Natural killer cell (primary cell): ENCODE data around the gene CTTNBP2NL. TPM values are rescaled to one million over a fixed set of nuclear protein-coding genes. Genes with fewer than 3 reads are reported as not detected.
A peak's percentile ranks its signal among the peaks of the same experiment; 100 is the strongest.
"Not testable (repeated sequence)": the region's sequence is repeated elsewhere in the genome, so short reads cannot be mapped to it uniquely, and the experiment has no call there.

ENCODE experiments used
- ATAC-seq, 3 donors: fragments of 150-1000 bp in 2 of 3; fragments of 200-7000 bp in 1 of 3; cut with Tn5 transposase; 1 replicate in 1 of 3; 2 replicates in 2 of 3; pipeline ENCODE4 v1.10.0; 2021; ENCODE audit warnings: mild to moderate bottlenecking in 2 of 3, moderate library complexity in 2 of 3
- DNase-seq, 2 donors: peaks; one replicate each; pipeline versions ENCODE4 v3.0.0 to v3.0.0-alpha.2; 2013 to 2021; ENCODE audit warnings: mixed read lengths in 1 of 2
- H3K27ac ChIP-seq: one replicate; pipeline ENCODE4 v1.5.1; 2013; ENCODE audit warnings: mild to moderate bottlenecking, low read length
- H3K27me3 ChIP-seq: one replicate; pipeline ENCODE4 v1.6.1; 2013; ENCODE audit warnings: low read length; ENCODE audit not compliant: control insufficient read depth, insufficient read depth
- H3K36me3 ChIP-seq: one replicate; pipeline ENCODE4 v1.6.1; 2013; ENCODE audit warnings: low read length; ENCODE audit not compliant: control insufficient read depth, insufficient read depth
- H3K4me1 ChIP-seq: one replicate; pipeline ENCODE4 v1.6.1; 2013; ENCODE audit warnings: low read length; ENCODE audit not compliant: control insufficient read depth, insufficient read depth
- H3K4me3 ChIP-seq: one replicate; pipeline ENCODE4 v1.5.1; 2013; ENCODE audit warnings: low read length
- H3K9me3 ChIP-seq: one replicate; pipeline ENCODE4 v1.6.1; 2013; ENCODE audit warnings: low read length; ENCODE audit not compliant: control insufficient read depth, insufficient read depth
- H3K27ac Mint-ChIP-seq, 2 donors: one replicate each; pipeline ENCODE4 v1.8.0; 2022; ENCODE audit warnings: mild to moderate bottlenecking in 2 of 2, mixed read lengths in 2 of 2, moderate library complexity in 1 of 2
- H3K27me3 Mint-ChIP-seq, 2 donors: one replicate each; pipeline ENCODE4 v1.8.0; 2022; ENCODE audit warnings: low read depth in 2 of 2, mixed read lengths in 2 of 2
- H3K36me3 Mint-ChIP-seq: one replicate; pipeline ENCODE4 v1.8.0; 2022; ENCODE audit warnings: mixed read lengths
- H3K4me1 Mint-ChIP-seq, 2 donors: one replicate each; pipeline ENCODE4 v1.8.0; 2022; ENCODE audit warnings: mixed read lengths in 2 of 2
- H3K4me3 Mint-ChIP-seq: one replicate; pipeline ENCODE4 v1.8.0; 2022; ENCODE audit warnings: mild to moderate bottlenecking, moderate library complexity, mixed read lengths
- H3K9me3 Mint-ChIP-seq, 2 donors: one replicate each; pipeline ENCODE4 v1.8.0; 2022; ENCODE audit warnings: mixed read lengths in 2 of 2
- CTCF ChIP-seq: fragments of 200-600 bp; IDR thresholded peaks from one replicate; pipeline ENCODE4 v1.8.0; 2022; ENCODE audit warnings: antibody characterized with exemption
- WGBS: methylation state at CpG from one replicate; pipeline ENCODE4 v1.1.7; 2013; ENCODE audit warnings: missing lambda C conversion rate; ENCODE audit not compliant: insufficient coverage; 5-methylcytosine and 5-hydroxymethylcytosine counted together
- intact Hi-C: fragments of 100-400 bp; cut with micrococcal nuclease; formaldehyde crosslinking; loops from one replicate; pipeline ENCODE4 v1.14.2; 2022
- total RNA-seq, 4 donors: library from RNA; stranded (reverse); fragments of 120-200 nt in 1 of 4; gene quantifications; one replicate each; pipeline versions ENCODE4 v1.2.3 to v1.2.4, GENCODE V29; 2013 to 2022

CTTNBP2NL gene
- total RNA-seq, 3 donors from 2014 or later (not counting 1 experiment from before 2014, with no cell fraction given) = 0.07 to 0.94 (median 0.15) TPM

- no peak overlapping the region for H3K27ac ChIP-seq
- no peak for TF ChIP-seq CTCF
- ATAC-seq = no peak
- Mint-ChIP-seq H3K27me3 (peaks cover 34 to 38% of the 10 kb centered on the region in 2 donors), H3K36me3 (no peaks in the 10 kb centered on the region), H3K27ac (no peak overlapping the region), H3K4me3 (no peak overlapping the region), H3K4me1 (peaks cover 6 to 7% of the 10 kb centered on the region in 2 donors), H3K9me3 (no peaks in the 10 kb centered on the region)
- intact Hi-C loops = no loop called here
- H3K4me1 ChIP-seq = peaks cover 6% of the 10 kb centered on the region
- no peak for DNase-seq
- no peaks in the 10 kb centered on the region for H3K27me3 ChIP-seq
- H3K9me3 ChIP-seq = no peaks in the 10 kb centered on the region
- no peaks in the 10 kb centered on the region for H3K36me3 ChIP-seq
- 71% methylated on average over 3 of the region's 3 CpGs for WGBS
- H3K4me3 ChIP-seq = no peak overlapping the region
These were observed 8.2 kb upstream of the CTTNBP2NL start for GRCh38 chr1:112387807-112388206.

GRCh38 chr1:112388436-112388835 lies 7.6 kb upstream of the CTTNBP2NL start:
- Histone ChIP-seq H3K9me3 (no peaks in the 10 kb centered on the region), H3K27ac (no peak overlapping the region), H3K27me3 (no peaks in the 10 kb centered on the region), H3K4me1 (peaks cover 6% of the 10 kb centered on the region), H3K4me3 (no peak overlapping the region), H3K36me3 (no peaks in the 10 kb centered on the region)
- H3K27me3 Mint-ChIP-seq = peaks cover 34% of the 10 kb centered on the region in 2 donors
- H3K4me1 Mint-ChIP-seq = peaks cover 6 to 7% of the 10 kb centered on the region in 2 donors
- ATAC-seq (no peak), DNase-seq (no peak)
- 45% methylated on average over 3 of the region's 3 CpGs for WGBS
- no peaks in the 10 kb centered on the region for H3K9me3 Mint-ChIP-seq
- H3K4me3 Mint-ChIP-seq = no peak overlapping the region
- intact Hi-C loops = no loop called here
- TF ChIP-seq CTCF = no peak
- no peak overlapping the region for H3K27ac Mint-ChIP-seq
- H3K36me3 Mint-ChIP-seq = no peaks in the 10 kb centered on the region

- Histone ChIP-seq H3K4me3 (no peak overlapping the region), H3K27ac (no peak overlapping the region), H3K27me3 (no peaks in the 10 kb centered on the region), H3K36me3 (no peaks in the 10 kb centered on the region), H3K9me3 (no peaks in the 10 kb centered on the region), H3K4me1 (peaks cover 9% of the 10 kb centered on the region)
- no peak for DNase-seq
- Mint-ChIP-seq H3K4me3 (no peak overlapping the region), H3K27ac (no peak overlapping the region), H3K4me1 (peaks cover 6 to 7% of the 10 kb centered on the region in 2 donors), H3K27me3 (peaks cover 37 to 38% of the 10 kb centered on the region in 2 donors), H3K9me3 (no peaks in the 10 kb centered on the region), H3K36me3 (no peaks in the 10 kb centered on the region)
- TF ChIP-seq CTCF = no peak
- ATAC-seq = no peak
- intact Hi-C loops = loop anchor here (2.0 to 10.0 kb wide), 2 partner anchors 317 to 415 kb away; partner anchors contain the start of gene RHOC
- WGBS = 67% methylated on average over 6 of the region's 6 CpGs
These were observed 6.3 kb upstream of the CTTNBP2NL start for GRCh38 chr1:112389689-112390088.

GRCh38 chr1:112390335-112390734 lies 5.7 kb upstream of the CTTNBP2NL start:
- Mint-ChIP-seq H3K4me1 (peaks cover 8 to 10% of the 10 kb centered on the region in 2 donors), H3K27me3 (peaks cover 36 to 44% of the 10 kb centered on the region in 2 donors)
- not testable (repeated sequence) for H3K9me3 ChIP-seq, H3K36me3 Mint-ChIP-seq, H3K27ac Mint-ChIP-seq, DNase-seq, H3K36me3 ChIP-seq, H3K27ac ChIP-seq, H3K9me3 Mint-ChIP-seq, H3K4me3 ChIP-seq, H3K27me3 ChIP-seq, H3K4me3 Mint-ChIP-seq
- 80% methylated on average over 15 of the region's 15 CpGs for WGBS
- ATAC-seq = peak in 1 of 3 donors; percentile 3
- intact Hi-C loops = loop anchor here (2.0 to 10.0 kb wide), 2 partner anchors 316 to 414 kb away; partner anchors contain the start of gene RHOC
- peaks cover 11% of the 10 kb centered on the region for H3K4me1 ChIP-seq
